Hepatocyte (in vitro differentiated cells): ENCODE results near the gene ZNF679. TPM values are rescaled to one million over a fixed set of nuclear protein-coding genes. Genes with fewer than 3 reads are reported as not detected.

ENCODE experiments used
- DNase-seq: peaks from one replicate; pipeline ENCODE4 v3.0.0-alpha.2; 2016; ENCODE audit warnings: low spot score
- H2AFZ ChIP-seq: fragments of 200-600 bp; sonication (generic); 2 replicates; pipeline ENCODE4 v1.6.0; 2016; ENCODE audit warnings: antibody characterized with exemption, mild to moderate bottlenecking
- H3K27ac ChIP-seq: fragments of 200-600 bp; sonication (generic); 2 replicates; pipeline ENCODE4 v1.5.1; 2016; ENCODE audit warnings: mild to moderate bottlenecking
- H3K27me3 ChIP-seq: fragments of 200-600 bp; sonication (generic); 2 replicates; pipeline ENCODE4 v1.6.1; 2016
- H3K36me3 ChIP-seq: fragments of 200-600 bp; sonication (generic); replicated peaks from 2 replicates; pipeline ENCODE4 v1.5.1; 2016; ENCODE audit warnings: low read depth; ENCODE audit not compliant: insufficient read depth
- H3K4me1 ChIP-seq: fragments of 200-600 bp; sonication (generic); 2 replicates; pipeline ENCODE4 v1.5.1; 2016; ENCODE audit warnings: mild to moderate bottlenecking, moderate library complexity; ENCODE audit not compliant: insufficient read depth
- H3K4me2 ChIP-seq: fragments of 200-600 bp; sonication (generic); 2 replicates; pipeline ENCODE4 v1.6.0; 2016
- H3K4me3 ChIP-seq: fragments of 200-600 bp; sonication (generic); 2 replicates; pipeline ENCODE4 v1.5.1; 2016; ENCODE audit warnings: mild to moderate bottlenecking
- H3K79me2 ChIP-seq: fragments of 200-600 bp; sonication (generic); 2 replicates; pipeline ENCODE4 v1.6.0; 2017; ENCODE audit warnings: mild to moderate bottlenecking
- H3K9me2 ChIP-seq: fragments of 200-600 bp; sonication (generic); replicated peaks from 2 replicates; pipeline ENCODE4 v1.6.0; 2017; ENCODE audit warnings: mild to moderate bottlenecking; ENCODE audit not compliant: insufficient read depth
- H3K9me3 ChIP-seq: fragments of 200-600 bp; sonication (generic); 2 replicates; pipeline ENCODE4 v1.5.1; 2016; ENCODE audit warnings: low read depth, mild to moderate bottlenecking
- H4K20me1 ChIP-seq: fragments of 200-600 bp; sonication (generic); 2 replicates; pipeline ENCODE4 v1.6.0; 2016; ENCODE audit warnings: mild to moderate bottlenecking; ENCODE audit not compliant: insufficient read depth, poor library complexity, severe bottlenecking
- EZH2 ChIP-seq: fragments of 200-600 bp; sonication (generic); IDR thresholded peaks from 2 replicates; pipeline ENCODE4 v1.6.1; 2016; ENCODE audit warnings: antibody characterized with exemption, mild to moderate bottlenecking, borderline replicate concordance
- EZH2phosphoT487 ChIP-seq: fragments of 200-600 bp; sonication (generic); IDR thresholded peaks from one replicate; pipeline ENCODE4 v1.6.1; 2018; ENCODE audit warnings: antibody characterized with exemption, mild to moderate bottlenecking, low read depth, moderate library complexity; ENCODE audit not compliant: unreplicated experiment, severe bottlenecking
- WGBS: methylation state at CpG from one replicate; pipeline ENCODE4 v1.1.6; 2016; ENCODE audit warnings: low lambda C conversion rate; ENCODE audit errors: missing lambda C conversion rate; 5-methylcytosine and 5-hydroxymethylcytosine counted together
- polyA plus RNA-seq: library from polyadenylated mRNA; unstranded; fragments of >200 nt; fragmentation: Nextera tagmentation; extraction: Ambion mirVana; gene quantifications from 2 replicates; pipeline ENCODE4 v1.2.1, GENCODE V29; 2016
- total RNA-seq: library from RNA; depleted of rRNA; stranded (reverse); fragments of >200 nt; gene quantifications from 2 replicates; pipeline ENCODE4 v1.2.3, GENCODE V29; 2014
- TF ChIP-seq, protein P1 (sequence below): fragments of 200-600 bp; sonication (generic); IDR thresholded peaks from 2 replicates; pipeline ENCODE4 v1.5.1; 2016; ENCODE audit warnings: antibody characterized with exemption, mild to moderate bottlenecking; ENCODE audit not compliant: poor library complexity

ZNF679 gene
- total and polyA plus RNA-seq, 2 experiments from 2014 or later = not detected

DNA sequence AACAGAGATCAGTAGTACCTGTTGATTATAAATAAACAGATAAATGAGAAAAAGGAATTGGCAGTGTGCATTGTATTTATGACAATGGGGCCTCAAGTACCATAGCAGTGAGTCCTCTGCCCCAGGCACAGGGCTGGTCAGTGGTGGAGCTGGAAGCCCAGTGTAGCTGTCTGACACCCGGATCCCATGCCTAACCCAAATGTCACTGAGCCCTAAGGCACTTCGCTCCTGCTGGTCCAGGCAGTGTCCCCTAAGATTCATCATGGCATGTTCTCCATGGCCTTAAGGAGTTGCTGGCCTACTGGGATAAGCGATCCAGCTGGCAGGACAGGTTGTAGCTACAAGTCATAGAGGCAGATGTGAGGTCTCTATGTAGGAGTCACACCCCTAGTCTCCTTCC, 82.2 kb downstream of the ZNF679 start:
- Histone ChIP-seq H3K27ac (no peak overlapping the region), H3K36me3 (no peaks in the 10 kb centered on the region), H3K4me1 (no peaks in the 10 kb centered on the region), H3K9me3 (no peaks in the 10 kb centered on the region), H3K9me2 (no peaks in the 10 kb centered on the region), H3K27me3 (no peaks in the 10 kb centered on the region), H3K4me2 (no peak overlapping the region), H3K79me2 (no peaks in the 10 kb centered on the region), H3K4me3 (no peak overlapping the region), H4K20me1 (no peaks in the 10 kb centered on the region), H2AFZ (no peak overlapping the region)
- DNase-seq = no peak
- TF ChIP-seq, protein P1, sequence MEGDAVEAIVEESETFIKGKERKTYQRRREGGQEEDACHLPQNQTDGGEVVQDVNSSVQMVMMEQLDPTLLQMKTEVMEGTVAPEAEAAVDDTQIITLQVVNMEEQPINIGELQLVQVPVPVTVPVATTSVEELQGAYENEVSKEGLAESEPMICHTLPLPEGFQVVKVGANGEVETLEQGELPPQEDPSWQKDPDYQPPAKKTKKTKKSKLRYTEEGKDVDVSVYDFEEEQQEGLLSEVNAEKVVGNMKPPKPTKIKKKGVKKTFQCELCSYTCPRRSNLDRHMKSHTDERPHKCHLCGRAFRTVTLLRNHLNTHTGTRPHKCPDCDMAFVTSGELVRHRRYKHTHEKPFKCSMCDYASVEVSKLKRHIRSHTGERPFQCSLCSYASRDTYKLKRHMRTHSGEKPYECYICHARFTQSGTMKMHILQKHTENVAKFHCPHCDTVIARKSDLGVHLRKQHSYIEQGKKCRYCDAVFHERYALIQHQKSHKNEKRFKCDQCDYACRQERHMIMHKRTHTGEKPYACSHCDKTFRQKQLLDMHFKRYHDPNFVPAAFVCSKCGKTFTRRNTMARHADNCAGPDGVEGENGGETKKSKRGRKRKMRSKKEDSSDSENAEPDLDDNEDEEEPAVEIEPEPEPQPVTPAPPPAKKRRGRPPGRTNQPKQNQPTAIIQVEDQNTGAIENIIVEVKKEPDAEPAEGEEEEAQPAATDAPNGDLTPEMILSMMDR = no peak
- no peak for TF ChIP-seq EZH2
- no peak for TF ChIP-seq EZH2phosphoT487
- WGBS = 61% methylated on average over 3 of the region's 3 CpGs

DNA sequence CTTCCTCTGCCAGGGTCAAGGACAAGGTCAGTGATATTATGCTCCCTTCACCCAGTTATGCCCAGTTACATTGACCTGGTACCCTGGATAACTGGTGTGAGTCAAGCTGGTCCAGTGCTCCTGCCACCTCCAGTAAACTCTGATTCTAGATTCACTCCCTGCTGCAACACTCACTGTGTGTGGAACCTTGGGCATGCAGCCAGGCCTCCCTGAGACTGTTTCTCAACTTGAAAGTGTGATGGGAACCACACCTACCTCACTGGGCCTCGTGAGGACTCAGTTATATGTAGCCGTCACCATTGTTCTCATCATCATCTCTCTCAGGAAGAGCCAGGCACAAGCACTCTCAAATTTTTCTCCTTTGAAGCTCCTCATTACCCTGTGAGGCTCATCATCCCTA, 84.6 kb downstream of the ZNF679 start:
- H3K27me3 ChIP-seq = no peaks in the 10 kb centered on the region
- H3K4me3 ChIP-seq = no peak overlapping the region
- H3K36me3 ChIP-seq = no peaks in the 10 kb centered on the region
- no peaks in the 10 kb centered on the region for H3K79me2 ChIP-seq
- no peak overlapping the region for H3K4me2 ChIP-seq
- 26% methylated on average over 2 of the region's 2 CpGs for WGBS
- no peaks in the 10 kb centered on the region for H3K9me2 ChIP-seq
- H3K4me1 ChIP-seq = no peaks in the 10 kb centered on the region
- no peak overlapping the region for H2AFZ ChIP-seq
- H3K9me3 ChIP-seq = peaks cover 6% of the 10 kb centered on the region
- DNase-seq = no peak
- no peak overlapping the region for H3K27ac ChIP-seq
- H4K20me1 ChIP-seq = no peaks in the 10 kb centered on the region
- TF ChIP-seq EZH2 (no peak), EZH2phosphoT487 (no peak)
- TF ChIP-seq, protein P1 = no peak

DNA sequence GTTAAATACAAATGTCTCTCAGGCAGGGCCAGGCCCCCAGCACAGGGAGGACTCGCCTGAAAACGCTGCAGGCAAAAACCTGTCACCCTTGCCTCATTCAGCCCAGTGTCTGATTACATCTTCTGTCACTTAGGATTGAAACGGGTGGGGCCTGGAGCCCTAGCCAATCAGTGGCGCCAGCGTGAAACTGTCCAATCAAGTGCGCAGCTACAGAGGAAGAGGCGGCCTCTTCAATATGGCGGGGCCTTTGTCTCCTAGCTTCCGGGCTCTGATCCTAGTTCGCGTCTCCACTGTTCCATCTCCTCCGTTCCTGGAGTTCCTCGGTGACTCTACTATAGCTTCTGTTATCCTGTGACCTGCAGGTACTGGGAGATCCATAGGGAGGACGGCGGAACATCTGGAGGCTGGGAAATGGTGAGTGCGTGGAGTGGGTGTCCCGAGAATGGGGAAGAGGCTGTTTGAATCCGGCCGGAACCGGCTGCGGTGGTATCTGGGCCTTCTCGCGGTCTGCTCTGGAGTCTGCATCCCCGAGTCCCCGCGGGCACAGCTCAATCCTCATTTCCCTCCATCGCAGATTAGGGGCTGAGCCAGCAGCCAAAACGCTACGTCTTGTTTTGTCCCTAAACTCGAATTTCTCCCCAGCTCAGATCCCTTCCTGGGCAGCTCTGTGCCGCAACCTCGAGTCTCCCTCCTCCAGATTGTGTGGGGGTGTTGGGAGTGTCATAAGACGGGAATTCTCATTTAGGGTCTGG, 85.6 kb downstream of the ZNF679 start, which contains the start of gene ZNF736:
TSS of gene ZNF736 (plus strand) at position 222 of the 752 bp plus-strand sequence. CDS start at position 412, 190 bp downstream.
- Histone ChIP-seq H3K9me2 (no peaks in the 10 kb centered on the region), H3K27me3 (no peaks in the 10 kb centered on the region), H3K4me1 (no peaks in the 10 kb centered on the region), H3K79me2 (no peaks in the 10 kb centered on the region), H3K9me3 (peaks cover 6% of the 10 kb centered on the region), H3K36me3 (no peaks in the 10 kb centered on the region), H4K20me1 (no peaks in the 10 kb centered on the region), H3K27ac (no peak within 1 kb of the TSS), H2AFZ (no peak within 1 kb of the TSS), H3K4me3 (no peak within 1 kb of the TSS), H3K4me2 (no peak within 1 kb of the TSS)
- TF ChIP-seq, protein P1 = no peak
- TF ChIP-seq EZH2 = no peak
- TF ChIP-seq EZH2phosphoT487 = no peak
- 86% methylated on average over 32 of the region's 33 CpGs for WGBS
- DNase-seq = no peak
